ENCODE results near the gene NEURL1B. TPM values are rescaled to one million over a fixed set of nuclear protein-coding genes. Genes with fewer than 3 reads are reported as not detected.

NEURL1B gene
- total RNA-seq, 1 donor from 2014 or later: 9.8 TPM

- H3K27ac ChIP-seq (ENCODE audit: low read depth, low read length): no peak overlapping the region
- H3K9me3 ChIP-seq (ENCODE audit: insufficient read depth, low read depth, low read length): peaks cover 3% of the 10 kb centered on the region
- no peaks in the 10 kb centered on the region for H4K20me1 ChIP-seq (ENCODE audit: insufficient read depth, low read length)
- H3K79me2 ChIP-seq (ENCODE audit: insufficient read depth, low read length): no peaks in the 10 kb centered on the region
- Mint-ChIP-seq H3K4me1 (ENCODE audit: low read depth, unreplicated experiment) (peaks cover 5% of the 10 kb centered on the region), H3K27ac (ENCODE audit: unreplicated experiment) (no peak overlapping the region), H3K36me3 (ENCODE audit: low read depth, unreplicated experiment) (peaks cover 2% of the 10 kb centered on the region), H3K4me3 (ENCODE audit: unreplicated experiment) (no peak overlapping the region), H3K27me3 (ENCODE audit: low read depth, unreplicated experiment) (peaks cover 55% of the 10 kb centered on the region), H3K9me3 (ENCODE audit: unreplicated experiment) (no peaks in the 10 kb centered on the region)
- no peaks in the 10 kb centered on the region for H3K4me1 ChIP-seq (ENCODE audit: insufficient read depth, low read length)
- H3K36me3 ChIP-seq (ENCODE audit: insufficient read depth, low read length): no peaks in the 10 kb centered on the region
- H3K9ac ChIP-seq (ENCODE audit: low read length): no peak overlapping the region
- H3K4me2 ChIP-seq (ENCODE audit: low read length): no peak overlapping the region
- H3K4me3 ChIP-seq (ENCODE audit: insufficient read depth, low read depth, low read length): no peak overlapping the region
- TF ChIP-seq EZH2 (IDR thresholded peaks at IDR 0.05; ENCODE audit: insufficient read depth, low read length) (no peak), CTCF (IDR thresholded peaks at IDR 0.05; ENCODE audit: insufficient read depth, low read depth, low read length) (no peak)
- DNase-seq (ENCODE audit: low read depth): no peak
- H3K27me3 ChIP-seq (ENCODE audit: insufficient read depth, low read length): peaks cover 19% of the 10 kb centered on the region
- no peak overlapping the region for H2AFZ ChIP-seq (ENCODE audit: low read depth, low read length)
- no peak for FAIRE-seq
These were observed 48.2 kb upstream of the NEURL1B start for GRCh38 chr5:172592881-172593280.

- H3K36me3 ChIP-seq (ENCODE audit: insufficient read depth, low read length): no peaks in the 10 kb centered on the region
- H3K4me3 ChIP-seq (ENCODE audit: insufficient read depth, low read depth, low read length): no peak overlapping the region
- no peaks in the 10 kb centered on the region for H3K79me2 ChIP-seq (ENCODE audit: insufficient read depth, low read length)
- Mint-ChIP-seq H3K27ac (ENCODE audit: unreplicated experiment) (no peak overlapping the region), H3K9me3 (ENCODE audit: unreplicated experiment) (no peaks in the 10 kb centered on the region), H3K27me3 (ENCODE audit: low read depth, unreplicated experiment) (peaks cover 51% of the 10 kb centered on the region), H3K36me3 (ENCODE audit: low read depth, unreplicated experiment) (peaks cover 2% of the 10 kb centered on the region), H3K4me3 (ENCODE audit: unreplicated experiment) (no peak overlapping the region), H3K4me1 (ENCODE audit: low read depth, unreplicated experiment) (peaks cover 5% of the 10 kb centered on the region)
- DNase-seq (ENCODE audit: low read depth) (no peak), FAIRE-seq (no peak)
- peaks cover 3% of the 10 kb centered on the region for H3K9me3 ChIP-seq (ENCODE audit: insufficient read depth, low read depth, low read length)
- TF ChIP-seq CTCF (IDR thresholded peaks at IDR 0.05; ENCODE audit: insufficient read depth, low read depth, low read length): no peak
- no peak for TF ChIP-seq EZH2 (IDR thresholded peaks at IDR 0.05; ENCODE audit: insufficient read depth, low read length)
- no peaks in the 10 kb centered on the region for H4K20me1 ChIP-seq (ENCODE audit: insufficient read depth, low read length)
- H3K27ac ChIP-seq (ENCODE audit: low read depth, low read length): no peak overlapping the region
- H3K4me1 ChIP-seq (ENCODE audit: insufficient read depth, low read length): no peaks in the 10 kb centered on the region
- H3K27me3 ChIP-seq (ENCODE audit: insufficient read depth, low read length): peaks cover 18% of the 10 kb centered on the region
- H3K4me2 ChIP-seq (ENCODE audit: low read length): no peak overlapping the region
- H2AFZ ChIP-seq (ENCODE audit: low read depth, low read length): no peak overlapping the region
- H3K9ac ChIP-seq (ENCODE audit: low read length): no peak overlapping the region
These were observed 47.8 kb upstream of the NEURL1B start for GRCh38 chr5:172593306-172593705.

GRCh38 chr5:172593721-172594235, 47.3 kb upstream of the NEURL1B start:
- H3K27ac Mint-ChIP-seq (ENCODE audit: unreplicated experiment): no peak overlapping the region
- H3K36me3 Mint-ChIP-seq (ENCODE audit: low read depth, unreplicated experiment): peaks cover 2% of the 10 kb centered on the region

More at GRCh38 chr5:172593721-172594235, 47.3 kb upstream of the NEURL1B start:
- Mint-ChIP-seq H3K4me1 (ENCODE audit: low read depth, unreplicated experiment) (peaks cover 5% of the 10 kb centered on the region), H3K27me3 (ENCODE audit: low read depth, unreplicated experiment) (peaks cover 50% of the 10 kb centered on the region), H3K9me3 (ENCODE audit: unreplicated experiment) (no peaks in the 10 kb centered on the region), H3K4me3 (ENCODE audit: unreplicated experiment) (no peak overlapping the region)
- TF ChIP-seq CTCF (IDR thresholded peaks at IDR 0.05; ENCODE audit: insufficient read depth, low read depth, low read length) (no peak), EZH2 (IDR thresholded peaks at IDR 0.05; ENCODE audit: insufficient read depth, low read length) (no peak)
- H3K9me3 ChIP-seq (ENCODE audit: insufficient read depth, low read depth, low read length): peaks cover 3% of the 10 kb centered on the region
- no peak for DNase-seq (ENCODE audit: low read depth)
- no peaks in the 10 kb centered on the region for H3K36me3 ChIP-seq (ENCODE audit: insufficient read depth, low read length)
- H3K27me3 ChIP-seq (ENCODE audit: insufficient read depth, low read length): peaks cover 14% of the 10 kb centered on the region
- no peak for FAIRE-seq
- no peaks in the 10 kb centered on the region for H3K79me2 ChIP-seq (ENCODE audit: insufficient read depth, low read length)
- H2AFZ ChIP-seq (ENCODE audit: low read depth, low read length): no peak overlapping the region
- H3K4me2 ChIP-seq (ENCODE audit: low read length): no peak overlapping the region
- H3K9ac ChIP-seq (ENCODE audit: low read length): no peak overlapping the region
- no peaks in the 10 kb centered on the region for H3K4me1 ChIP-seq (ENCODE audit: insufficient read depth, low read length)
- H4K20me1 ChIP-seq (ENCODE audit: insufficient read depth, low read length): no peaks in the 10 kb centered on the region
- no peak overlapping the region for H3K4me3 ChIP-seq (ENCODE audit: insufficient read depth, low read depth, low read length)
- no peak overlapping the region for H3K27ac ChIP-seq (ENCODE audit: low read depth, low read length)
